ENCODE data around the gene PTPRN2. TPM values are rescaled to one million over a fixed set of nuclear protein-coding genes. Genes with fewer than 3 reads are reported as not detected.

The PTPRN2 gene
- total RNA-seq, 1 donor from 2014 or later: 1.8 TPM

- CTCF ChIA-PET: no interaction called here
- H3K4me1 Mint-ChIP-seq: peaks cover 12% of the 10 kb centered on the region
- TF ChIP-seq CTCF (IDR thresholded peaks at IDR 0.05): no peak
- no peak overlapping the region for H3K4me3 Mint-ChIP-seq
- intact Hi-C loops (cut with micrococcal nuclease): no loop called here
- DNase-seq (no peak), ATAC-seq (ENCODE audit: low read depth) (no peak)
- H3K36me3 Mint-ChIP-seq (ENCODE audit: low read depth): no peaks in the 10 kb centered on the region
- POLR2A ChIA-PET: no interaction called here
- H3K27me3 Mint-ChIP-seq: no peaks in the 10 kb centered on the region
- no peak overlapping the region for H3K27ac Mint-ChIP-seq
- H3K9me3 Mint-ChIP-seq: no peaks in the 10 kb centered on the region
Observed at GRCh38 chr7:157658851-157659412, 928.7 kb downstream of the PTPRN2 start.

GRCh38 chr7:157657741-157658740, 929.6 kb downstream of the PTPRN2 start:
- POLR2A ChIA-PET: no interaction called here
- H3K36me3 Mint-ChIP-seq (ENCODE audit: low read depth): no peaks in the 10 kb centered on the region
- H3K4me1 Mint-ChIP-seq: peaks cover 12% of the 10 kb centered on the region
- no peaks in the 10 kb centered on the region for H3K9me3 Mint-ChIP-seq
- CTCF ChIA-PET: no interaction called here
- DNase-seq (no peak), ATAC-seq (ENCODE audit: low read depth) (no peak)
- TF ChIP-seq CTCF (IDR thresholded peaks at IDR 0.05): no peak
- no peak overlapping the region for H3K4me3 Mint-ChIP-seq
- H3K27ac Mint-ChIP-seq: no peak overlapping the region
- intact Hi-C loops (cut with micrococcal nuclease): no loop called here
- H3K27me3 Mint-ChIP-seq: no peaks in the 10 kb centered on the region

GRCh38 chr7:157656195-157656769, 931.3 kb downstream of the PTPRN2 start:
- no peak overlapping the region for H3K4me3 Mint-ChIP-seq
- no peak for TF ChIP-seq CTCF (IDR thresholded peaks at IDR 0.05)
- no peaks in the 10 kb centered on the region for H3K27me3 Mint-ChIP-seq
- ATAC-seq (ENCODE audit: low read depth) (no peak), DNase-seq (no peak)
- no peak overlapping the region for H3K27ac Mint-ChIP-seq
- peaks cover 12% of the 10 kb centered on the region for H3K4me1 Mint-ChIP-seq
- ChIA-PET CTCF (no interaction called here), POLR2A (no interaction called here)
- H3K36me3 Mint-ChIP-seq (ENCODE audit: low read depth): no peaks in the 10 kb centered on the region
- intact Hi-C loops (cut with micrococcal nuclease): no loop called here
- no peaks in the 10 kb centered on the region for H3K9me3 Mint-ChIP-seq

DNA sequence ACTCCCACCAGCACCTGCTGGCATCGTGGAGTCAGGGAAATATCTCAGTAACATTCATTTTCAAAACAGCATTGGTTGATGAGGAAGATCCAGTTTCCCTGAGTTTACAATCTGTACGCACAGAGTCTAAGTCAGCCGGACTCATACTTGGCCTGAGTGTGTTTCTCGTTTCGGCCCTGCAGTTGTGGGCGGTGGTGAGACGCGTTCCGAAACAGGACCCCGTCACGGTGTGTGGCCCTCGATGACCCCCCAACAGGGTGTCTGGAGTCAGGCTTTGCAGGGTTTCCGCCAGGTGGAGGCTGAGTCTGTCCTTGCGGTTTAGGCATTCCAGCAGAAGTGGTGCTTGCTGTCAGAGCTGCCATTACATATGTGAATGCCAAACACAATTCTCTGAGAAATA, 933.3 kb downstream of the PTPRN2 start:
- ATAC-seq (ENCODE audit: low read depth) (no peak), DNase-seq (no peak)
- intact Hi-C loops (cut with micrococcal nuclease): no loop called here
- CTCF ChIA-PET: no interaction called here
- peaks cover 4% of the 10 kb centered on the region for H3K4me1 Mint-ChIP-seq
- H3K27ac Mint-ChIP-seq: no peak overlapping the region
- H3K9me3 Mint-ChIP-seq: no peaks in the 10 kb centered on the region
- no peak overlapping the region for H3K4me3 Mint-ChIP-seq
- POLR2A ChIA-PET: no interaction called here
- no peaks in the 10 kb centered on the region for H3K36me3 Mint-ChIP-seq (ENCODE audit: low read depth)
- TF ChIP-seq CTCF (IDR thresholded peaks at IDR 0.05): no peak
- H3K27me3 Mint-ChIP-seq: no peaks in the 10 kb centered on the region

DNA sequence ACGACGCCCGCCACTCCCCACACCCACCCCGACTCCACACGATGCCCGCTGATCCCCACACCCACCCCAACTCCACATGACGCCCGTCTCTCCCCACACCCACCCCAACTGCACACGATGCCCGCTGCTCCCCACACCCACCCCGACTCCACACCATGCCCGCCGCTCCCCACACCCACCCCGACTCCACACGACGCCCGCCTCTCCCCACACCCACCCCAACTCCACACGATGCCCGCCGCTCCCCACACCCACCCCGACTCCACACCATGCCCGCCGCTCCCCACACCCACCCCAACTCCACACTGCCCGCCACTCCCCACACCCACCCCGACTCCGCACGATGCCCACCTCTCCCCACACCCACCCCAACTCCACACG, 933.8 kb downstream of the PTPRN2 start:
- CTCF ChIA-PET: no interaction called here
- intact Hi-C loops (cut with micrococcal nuclease): no loop called here
- H3K27me3 Mint-ChIP-seq: no peaks in the 10 kb centered on the region

More for the DNA sequence above, 933.8 kb downstream of the PTPRN2 start:
- POLR2A ChIA-PET: no interaction called here
- H3K36me3 Mint-ChIP-seq (ENCODE audit: low read depth): no peaks in the 10 kb centered on the region
- no peak overlapping the region for H3K4me3 Mint-ChIP-seq
- no peak overlapping the region for H3K27ac Mint-ChIP-seq
- H3K9me3 Mint-ChIP-seq: no peaks in the 10 kb centered on the region
- TF ChIP-seq CTCF (IDR thresholded peaks at IDR 0.05): no peak
- no peak for ATAC-seq (ENCODE audit: low read depth)
- DNase-seq: no peak
- H3K4me1 Mint-ChIP-seq: peaks cover 4% of the 10 kb centered on the region
